GM23338 (cell line): ENCODE measurements around the gene TBC1D2B.

ENCODE experiments used
- EZH2phosphoT487 ChIP-seq: fragments of 200-600 bp; sonication (generic); IDR thresholded peaks from one replicate; pipeline ENCODE4 v1.8.1; 2018; ENCODE audit warnings: antibody characterized with exemption; ENCODE audit not compliant: unreplicated experiment
- NANOG ChIP-seq: IDR thresholded peaks from 2 replicates; pipeline ENCODE4 v1.6.1; 2016; ENCODE audit warnings: antibody characterized with exemption, borderline replicate concordance
- TF ChIP-seq, protein P1 (sequence below), 2 experiments: fragments of 200-600 bp in 1 of 2; sonication (generic) in 1 of 2; conservative IDR thresholded peaks; 2 replicates each; pipeline versions ENCODE4 v1.5.1 to v1.6.1; 2016 to 2017; ENCODE audit warnings: antibody characterized with exemption in 2 of 2, low read depth in 2 of 2, mild to moderate bottlenecking in 2 of 2, moderate library complexity in 1 of 2

DNA sequence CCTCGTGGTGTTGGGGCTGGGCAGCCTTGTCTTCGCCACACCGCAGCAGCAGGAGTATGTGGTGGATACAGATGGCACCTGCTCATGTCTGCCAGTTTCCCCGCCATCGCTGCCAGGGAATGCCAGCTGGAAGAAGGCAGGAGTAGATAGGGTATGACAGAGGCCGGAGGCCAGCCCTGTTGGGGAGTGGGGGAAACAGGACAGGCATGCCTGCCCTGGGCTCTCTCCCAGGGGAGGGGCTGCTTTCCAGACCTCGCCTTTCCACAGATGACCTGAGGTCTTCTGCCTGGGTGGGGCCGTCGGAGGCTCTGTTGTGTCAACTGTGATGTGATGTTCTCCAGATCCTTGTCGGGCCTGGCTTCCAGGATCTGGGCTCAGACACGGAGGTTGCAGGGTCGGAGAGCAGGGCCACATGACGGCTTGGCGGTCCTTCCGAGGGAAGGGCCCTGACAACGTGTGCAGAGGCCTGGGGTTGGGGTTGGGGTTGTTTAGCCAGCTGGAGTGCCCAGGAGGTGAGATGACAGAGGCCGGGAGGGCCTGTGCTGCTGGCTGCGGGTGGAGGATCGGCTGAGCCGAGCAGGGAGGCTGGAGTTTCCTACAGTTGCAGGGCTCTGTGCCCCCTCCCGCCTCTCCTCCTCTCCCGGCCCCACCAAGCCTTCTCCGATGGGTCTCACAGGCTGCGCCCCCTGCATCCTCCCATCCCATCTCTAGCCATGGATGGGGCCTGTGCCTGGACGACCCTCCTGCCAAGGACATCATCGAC is 102.0 kb downstream of the TBC1D2B start:
- TF ChIP-seq NANOG (no peak), EZH2phosphoT487 (no peak)
- TF ChIP-seq, protein P1, sequence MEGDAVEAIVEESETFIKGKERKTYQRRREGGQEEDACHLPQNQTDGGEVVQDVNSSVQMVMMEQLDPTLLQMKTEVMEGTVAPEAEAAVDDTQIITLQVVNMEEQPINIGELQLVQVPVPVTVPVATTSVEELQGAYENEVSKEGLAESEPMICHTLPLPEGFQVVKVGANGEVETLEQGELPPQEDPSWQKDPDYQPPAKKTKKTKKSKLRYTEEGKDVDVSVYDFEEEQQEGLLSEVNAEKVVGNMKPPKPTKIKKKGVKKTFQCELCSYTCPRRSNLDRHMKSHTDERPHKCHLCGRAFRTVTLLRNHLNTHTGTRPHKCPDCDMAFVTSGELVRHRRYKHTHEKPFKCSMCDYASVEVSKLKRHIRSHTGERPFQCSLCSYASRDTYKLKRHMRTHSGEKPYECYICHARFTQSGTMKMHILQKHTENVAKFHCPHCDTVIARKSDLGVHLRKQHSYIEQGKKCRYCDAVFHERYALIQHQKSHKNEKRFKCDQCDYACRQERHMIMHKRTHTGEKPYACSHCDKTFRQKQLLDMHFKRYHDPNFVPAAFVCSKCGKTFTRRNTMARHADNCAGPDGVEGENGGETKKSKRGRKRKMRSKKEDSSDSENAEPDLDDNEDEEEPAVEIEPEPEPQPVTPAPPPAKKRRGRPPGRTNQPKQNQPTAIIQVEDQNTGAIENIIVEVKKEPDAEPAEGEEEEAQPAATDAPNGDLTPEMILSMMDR (conservative IDR thresholded peaks at IDR 0.05; ENCODE audit: low read depth in 2 of 2) = no peak
